Ishikawa (cell line): ENCODE results near the gene AK9.

Experiments
- CEBPB ChIP-seq: IDR thresholded peaks from 2 replicates; pipeline ENCODE4 v1.6.1; 2012
- CREB1 ChIP-seq: IDR thresholded peaks from 2 replicates; pipeline ENCODE4 v1.6.1; 2012; ENCODE audit warnings: low read depth
- EGR1 ChIP-seq: IDR thresholded peaks from 2 replicates; pipeline ENCODE4 v1.6.1; 2012
- EP300 ChIP-seq: IDR thresholded peaks from 2 replicates; pipeline ENCODE4 v1.6.1; 2012; ENCODE audit warnings: borderline replicate concordance
- FOXM1 ChIP-seq: IDR thresholded peaks from 2 replicates; pipeline ENCODE4 v1.6.1; 2012; ENCODE audit warnings: low read depth, borderline replicate concordance
- NFIC ChIP-seq: IDR thresholded peaks from 2 replicates; pipeline ENCODE4 v1.6.1; 2012
- RAD21 ChIP-seq: IDR thresholded peaks from 2 replicates; pipeline ENCODE4 v1.6.1; 2012; ENCODE audit warnings: low read depth
- TAF1 ChIP-seq: IDR thresholded peaks from 2 replicates; pipeline ENCODE4 v1.6.1; 2012; ENCODE audit warnings: low read depth, mild to moderate bottlenecking
- TCF12 ChIP-seq: IDR thresholded peaks from 2 replicates; pipeline ENCODE4 v1.6.1; 2012; ENCODE audit warnings: low read depth
- TEAD4 ChIP-seq: IDR thresholded peaks from 2 replicates; pipeline ENCODE4 v1.6.1; 2012
- USF1 ChIP-seq: IDR thresholded peaks from 2 replicates; pipeline ENCODE4 v1.6.1; 2012
- YY1 ChIP-seq: IDR thresholded peaks from 2 replicates; pipeline ENCODE4 v1.6.1; 2012; ENCODE audit warnings: low read depth
- ZBTB7A ChIP-seq: IDR thresholded peaks from 2 replicates; pipeline ENCODE4 v1.6.1; 2012; ENCODE audit warnings: low read depth
- TF ChIP-seq, protein P1 (sequence below): IDR thresholded peaks from 2 replicates; pipeline ENCODE4 v1.6.1; 2012; ENCODE audit warnings: low read depth, mild to moderate bottlenecking

AK9 gene

DNA sequence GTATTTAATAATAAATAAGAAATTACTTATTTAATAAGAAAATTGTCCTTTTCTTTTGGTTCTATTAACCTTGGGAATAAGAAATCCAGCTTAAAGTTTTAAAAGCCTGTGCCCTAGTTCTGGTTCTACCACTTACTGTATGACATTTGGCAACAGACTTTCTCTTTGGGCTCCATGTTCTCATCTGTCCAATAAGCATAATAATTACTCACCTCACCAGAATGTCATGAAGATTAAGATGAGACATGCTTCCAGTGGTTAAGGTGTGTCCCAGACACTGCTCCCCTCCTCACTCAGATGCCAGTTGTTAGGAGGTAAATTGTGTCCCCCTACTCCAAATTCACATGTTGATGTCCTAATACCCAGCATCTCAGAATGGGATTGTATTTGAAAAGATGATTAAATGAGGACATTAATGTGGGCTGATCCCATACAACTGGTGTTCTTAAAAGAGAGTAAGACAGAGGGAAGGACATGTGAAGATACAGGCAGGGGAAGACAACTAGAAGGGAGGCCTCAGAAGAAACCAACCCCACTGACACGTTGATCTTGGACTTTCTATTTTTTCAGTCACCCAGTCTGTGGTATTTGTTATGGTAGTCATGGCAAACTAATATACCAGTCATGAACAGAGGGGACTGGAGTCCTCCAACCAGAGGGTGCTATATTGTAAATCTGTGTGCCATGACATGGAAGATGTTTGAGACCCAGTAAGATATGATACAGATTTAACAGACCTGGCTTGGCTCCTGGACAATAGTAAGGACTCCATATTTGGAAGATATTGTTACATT lies 229.1 kb downstream of the AK9 start:
- TF ChIP-seq USF1 (no peak), EGR1 (no peak), TAF1 (no peak), YY1 (no peak), NFIC (no peak), RAD21 (no peak), FOXM1 (no peak), CREB1 (no peak), TCF12 (no peak), ZBTB7A (no peak), EP300 (no peak)
- TF ChIP-seq, protein P1, sequence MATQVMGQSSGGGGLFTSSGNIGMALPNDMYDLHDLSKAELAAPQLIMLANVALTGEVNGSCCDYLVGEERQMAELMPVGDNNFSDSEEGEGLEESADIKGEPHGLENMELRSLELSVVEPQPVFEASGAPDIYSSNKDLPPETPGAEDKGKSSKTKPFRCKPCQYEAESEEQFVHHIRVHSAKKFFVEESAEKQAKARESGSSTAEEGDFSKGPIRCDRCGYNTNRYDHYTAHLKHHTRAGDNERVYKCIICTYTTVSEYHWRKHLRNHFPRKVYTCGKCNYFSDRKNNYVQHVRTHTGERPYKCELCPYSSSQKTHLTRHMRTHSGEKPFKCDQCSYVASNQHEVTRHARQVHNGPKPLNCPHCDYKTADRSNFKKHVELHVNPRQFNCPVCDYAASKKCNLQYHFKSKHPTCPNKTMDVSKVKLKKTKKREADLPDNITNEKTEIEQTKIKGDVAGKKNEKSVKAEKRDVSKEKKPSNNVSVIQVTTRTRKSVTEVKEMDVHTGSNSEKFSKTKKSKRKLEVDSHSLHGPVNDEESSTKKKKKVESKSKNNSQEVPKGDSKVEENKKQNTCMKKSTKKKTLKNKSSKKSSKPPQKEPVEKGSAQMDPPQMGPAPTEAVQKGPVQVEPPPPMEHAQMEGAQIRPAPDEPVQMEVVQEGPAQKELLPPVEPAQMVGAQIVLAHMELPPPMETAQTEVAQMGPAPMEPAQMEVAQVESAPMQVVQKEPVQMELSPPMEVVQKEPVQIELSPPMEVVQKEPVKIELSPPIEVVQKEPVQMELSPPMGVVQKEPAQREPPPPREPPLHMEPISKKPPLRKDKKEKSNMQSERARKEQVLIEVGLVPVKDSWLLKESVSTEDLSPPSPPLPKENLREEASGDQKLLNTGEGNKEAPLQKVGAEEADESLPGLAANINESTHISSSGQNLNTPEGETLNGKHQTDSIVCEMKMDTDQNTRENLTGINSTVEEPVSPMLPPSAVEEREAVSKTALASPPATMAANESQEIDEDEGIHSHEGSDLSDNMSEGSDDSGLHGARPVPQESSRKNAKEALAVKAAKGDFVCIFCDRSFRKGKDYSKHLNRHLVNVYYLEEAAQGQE, result no peak

DNA sequence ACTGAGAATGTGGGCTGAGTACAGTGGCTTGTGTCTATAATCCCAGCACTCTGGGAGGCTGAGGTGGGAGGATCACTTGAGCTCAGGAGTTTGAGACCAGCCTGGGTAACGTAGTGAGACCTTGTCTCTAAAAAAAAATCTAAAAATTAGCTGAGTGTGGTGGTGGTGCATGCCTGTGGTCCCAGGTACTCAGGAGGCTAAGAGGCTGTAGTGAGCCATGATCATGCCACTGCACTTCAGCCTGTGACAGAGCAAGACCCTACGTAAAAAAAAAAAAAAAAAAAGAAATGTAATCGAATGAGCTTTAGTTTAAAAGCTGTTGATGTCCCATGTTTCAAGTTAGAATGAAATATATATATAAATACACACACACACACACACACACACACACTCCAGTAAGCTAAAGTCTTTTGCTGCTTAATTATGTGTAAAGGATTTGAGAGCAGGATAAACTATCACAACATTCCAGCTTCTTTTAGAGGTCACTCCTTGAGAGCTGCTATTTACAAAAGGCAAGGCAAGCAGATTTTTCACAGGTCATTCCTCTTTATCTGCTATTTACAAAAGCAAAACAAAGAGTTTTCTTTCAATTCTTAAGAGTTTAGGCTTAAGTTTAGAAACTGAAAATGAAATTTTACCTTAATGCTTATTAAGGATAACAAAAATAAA lies 230.7 kb downstream of the AK9 start:
- TF ChIP-seq RAD21 (no peak), CEBPB (no peak), TAF1 (no peak), USF1 (no peak), CREB1 (no peak), TCF12 (no peak), EP300 (no peak), TEAD4 (no peak), ZBTB7A (no peak), FOXM1 (no peak), NFIC (no peak)
- TF ChIP-seq, protein P1, result no peak

DNA sequence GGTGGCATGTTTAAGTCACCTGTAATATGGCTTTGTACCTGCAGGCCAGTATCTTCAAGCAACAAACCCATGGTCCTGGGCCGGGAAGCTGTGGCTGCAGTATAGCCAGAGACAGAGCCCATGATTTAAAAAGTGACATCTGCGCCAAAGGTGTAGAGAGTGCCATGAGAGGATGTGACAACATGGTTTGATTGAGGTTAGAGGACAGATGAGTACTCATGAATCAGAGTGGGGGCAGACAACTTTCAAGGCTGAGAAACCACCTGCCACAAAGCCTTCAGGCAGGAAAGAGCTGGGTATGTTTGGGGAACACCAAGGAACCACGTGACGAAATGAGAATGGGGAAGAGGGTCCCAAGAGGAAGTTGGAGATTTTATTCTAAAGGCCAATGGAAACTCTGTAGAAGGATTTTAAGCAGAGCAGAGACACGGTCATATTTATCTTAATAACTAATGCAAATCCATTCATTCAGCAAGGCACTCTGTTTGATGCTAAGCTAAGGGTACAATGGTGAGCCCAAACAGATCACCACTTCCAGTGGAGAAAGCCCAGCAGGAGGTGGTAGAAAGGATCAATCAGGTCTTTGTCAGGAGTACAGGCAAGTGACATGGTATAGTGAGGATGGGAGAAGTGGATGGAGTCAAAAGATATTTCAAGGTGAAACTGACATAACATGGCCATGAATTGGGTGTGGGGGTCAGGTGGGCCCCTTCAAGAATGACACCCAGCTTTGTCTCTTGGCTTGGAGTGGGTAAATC lies 232.0 kb downstream of the AK9 start:
- TF ChIP-seq FOXM1 (no peak), YY1 (no peak), RAD21 (no peak), CREB1 (no peak), EP300 (no peak), EGR1 (no peak), ZBTB7A (no peak), NFIC (no peak), USF1 (no peak), TEAD4 (no peak)
- TF ChIP-seq, protein P1, result no peak
